SK-N-SH (cell line): ENCODE data around the gene PLEKHA3. TPM values are rescaled to one million over a fixed set of nuclear protein-coding genes. Genes with fewer than 3 reads are reported as not detected.

Source experiments
- CTCF ChIA-PET: fragments of 300-600, 350-600 bp; formaldehyde crosslinking; extraction: SDS; loops from one replicate; lab custom pipeline; 2021; lab: Yijun Ruan, JAX
- POLR2A ChIA-PET: fragments of 350-600 bp; sonication (Branson Sonifier 250); formaldehyde crosslinking; extraction: SDS; loops from one replicate; lab custom pipeline; 2020; ENCODE audit warnings: antibody characterized with exemption, inconsistent platforms; lab: Yijun Ruan, JAX
- DNase-seq: peaks from one replicate; pipeline ENCODE4 v3.0.0; 2012
- H2AFZ ChIP-seq: fragments of 200-600 bp; sonication (generic); 2 replicates; pipeline ENCODE4 v1.8.1; 2016; ENCODE audit warnings: antibody characterized with exemption, mild to moderate bottlenecking, low read depth
- H3F3A ChIP-seq: fragments of 200-600 bp; sonication (generic); replicated peaks from 2 replicates; pipeline ENCODE3; 2016; ENCODE audit warnings: antibody characterized with exemption, mild to moderate bottlenecking; ENCODE audit not compliant: insufficient read depth
- H3K27ac ChIP-seq, 2 experiments: fragments of 200-500 bp in 1 of 2; fragments of 200-600 bp in 1 of 2; sonication (Bioruptor generic) in 1 of 2; sonication (generic), shearing (Covaris generic) in 1 of 2; 2 replicates each; pipeline versions ENCODE4 v1.5.1 to v1.6.1; 2014 to 2016; ENCODE audit warnings: low read depth in 2 of 2, inconsistent platforms in 1 of 2, low read length in 1 of 2, mild to moderate bottlenecking in 1 of 2, mixed read lengths in 1 of 2
- H3K27me3 ChIP-seq: fragments of 200-600 bp; sonication (generic), shearing (Covaris generic); 2 replicates; pipeline ENCODE4 v1.6.1; 2016; ENCODE audit warnings: mixed run types; ENCODE audit not compliant: insufficient read depth
- H3K36me3 ChIP-seq, 2 experiments: fragments of 200-500 bp in 1 of 2; fragments of 200-600 bp in 1 of 2; sonication (Bioruptor generic) in 1 of 2; sonication (generic) in 1 of 2; replicated peaks in 1 of 2; 2 replicates each; pipeline versions ENCODE3 to v1.5.1; 2014 to 2016; ENCODE audit warnings: low read length in 1 of 2, mild to moderate bottlenecking in 1 of 2; ENCODE audit not compliant: insufficient read depth in 2 of 2, control insufficient read depth in 1 of 2
- H3K4me1 ChIP-seq, 2 experiments: fragments of 200-500 bp in 1 of 2; fragments of 200-600 bp in 1 of 2; sonication (Bioruptor generic) in 1 of 2; sonication (generic), shearing (Covaris generic) in 1 of 2; 2 replicates each; pipeline versions ENCODE4 v1.5.1 to v1.6.1; 2014 to 2016; ENCODE audit warnings: low read depth in 1 of 2, low read length in 1 of 2, mixed run types in 1 of 2; ENCODE audit not compliant: insufficient read depth in 2 of 2, control insufficient read depth in 1 of 2
- H3K4me2 ChIP-seq: fragments of 200-600 bp; sonication (generic), shearing (Covaris generic); 2 replicates; pipeline ENCODE4 v1.6.1; 2017; ENCODE audit warnings: mixed run types
- H3K4me3 ChIP-seq, 2 experiments: fragments of 200-500 bp in 1 of 2; fragments of 200-600 bp in 1 of 2; sonication (Bioruptor generic) in 1 of 2; sonication (generic), shearing (Covaris generic) in 1 of 2; 2 replicates each; pipeline versions ENCODE4 v1.5.1 to v1.8.1; 2014 to 2016; ENCODE audit warnings: low read depth in 2 of 2, inconsistent platforms in 1 of 2, low read length in 1 of 2, mild to moderate bottlenecking in 1 of 2, mixed read lengths in 1 of 2, moderate library complexity in 1 of 2
- H3K79me2 ChIP-seq: fragments of 200-600 bp; sonication (generic); 2 replicates; pipeline ENCODE4 v1.8.1; 2017; ENCODE audit warnings: mild to moderate bottlenecking; ENCODE audit not compliant: insufficient read depth
- H3K9ac ChIP-seq: fragments of 200-600 bp; sonication (generic); 2 replicates; pipeline ENCODE4 v1.6.1; 2017; ENCODE audit warnings: mixed run types
- H3K9me2 ChIP-seq: fragments of 200-600 bp; sonication (generic); 2 replicates; pipeline ENCODE4 v1.6.1; 2017; ENCODE audit warnings: mixed run types
- H3K9me3 ChIP-seq: fragments of 200-600 bp; sonication (generic); 2 replicates; pipeline ENCODE4 v1.6.1; 2017; ENCODE audit warnings: mixed run types, mild to moderate bottlenecking, moderate library complexity
- H4K20me1 ChIP-seq: fragments of 200-600 bp; sonication (generic); 2 replicates; pipeline ENCODE4 v1.6.1; 2017; ENCODE audit warnings: mild to moderate bottlenecking, mixed run types; ENCODE audit not compliant: insufficient read depth
- CHD2 ChIP-seq: fragments of 150-350 bp; IDR thresholded peaks from 2 replicates; pipeline ENCODE4 v1.6.1; 2018; ENCODE audit warnings: low read length; ENCODE audit not compliant: partially characterized antibody
- EZH2phosphoT487 ChIP-seq: fragments of 200-600 bp; sonication (generic); IDR thresholded peaks from 2 replicates; pipeline ENCODE4 v1.6.1; 2017; ENCODE audit warnings: low read depth, mixed run types, mild to moderate bottlenecking, antibody characterized with exemption, moderate library complexity, borderline replicate concordance
- FOSL2 ChIP-seq: IDR thresholded peaks from 2 replicates; pipeline ENCODE4 v1.4.0; 2012; ENCODE audit warnings: low read depth, mild to moderate bottlenecking, moderate library complexity, borderline replicate concordance
- FOXJ3 ChIP-seq: sonication (generic); formaldehyde crosslinking; IDR thresholded peaks from 2 replicates; pipeline ENCODE4 v1.5.1; 2020; ENCODE audit warnings: mild to moderate bottlenecking, missing genetic modification reagents
- GATA2 ChIP-seq: sonication (generic); formaldehyde crosslinking; IDR thresholded peaks from 2 replicates; pipeline ENCODE4 v1.5.0; 2020; ENCODE audit warnings: mild to moderate bottlenecking, missing genetic modification reagents
- MAX ChIP-seq: IDR thresholded peaks from 2 replicates; pipeline ENCODE4 v1.4.0; 2012; ENCODE audit warnings: low read depth
- MEF2A ChIP-seq: IDR thresholded peaks from 2 replicates; pipeline ENCODE4 v1.4.0; 2012; ENCODE audit warnings: low read depth, borderline replicate concordance
- MXI1 ChIP-seq: IDR thresholded peaks from 2 replicates; pipeline ENCODE4 v1.6.1; 2012; ENCODE audit warnings: mild to moderate bottlenecking, low read depth, low read length, improper control_type of control experiment
- NFIC ChIP-seq: IDR thresholded peaks from 2 replicates; pipeline ENCODE4 v1.4.0; 2012; ENCODE audit warnings: borderline replicate concordance
- NRF1 ChIP-seq: IDR thresholded peaks from 2 replicates; pipeline ENCODE4 v1.6.1; 2012; ENCODE audit warnings: low read depth, mild to moderate bottlenecking, low read length
- PBX3 ChIP-seq: IDR thresholded peaks from 2 replicates; pipeline ENCODE4; 2012
- RAD21 ChIP-seq: IDR thresholded peaks from 2 replicates; pipeline ENCODE4 v1.6.1; 2012; ENCODE audit warnings: mild to moderate bottlenecking, low read length
- REST ChIP-seq: IDR thresholded peaks from 2 replicates; pipeline ENCODE4 v1.6.1; 2012; ENCODE audit warnings: mild to moderate bottlenecking, low read depth, low read length, moderate library complexity
- RFX5 ChIP-seq: IDR thresholded peaks from 2 replicates; pipeline ENCODE4 v1.6.1; 2012; ENCODE audit warnings: mild to moderate bottlenecking, improper control_type of control experiment, low read length
- RXRA ChIP-seq: IDR thresholded peaks from 2 replicates; pipeline ENCODE4 v1.4.0; 2012; ENCODE audit warnings: low read depth, mild to moderate bottlenecking, borderline replicate concordance
- SMC3 ChIP-seq: IDR thresholded peaks from 2 replicates; pipeline ENCODE4 v1.6.1; 2012; ENCODE audit warnings: low read depth, low read length, improper control_type of control experiment
- TAF1 ChIP-seq: IDR thresholded peaks from 2 replicates; pipeline ENCODE4 v1.6.1; 2012; ENCODE audit warnings: low read depth, mild to moderate bottlenecking, low read length, moderate library complexity, borderline replicate concordance
- TCF12 ChIP-seq: IDR thresholded peaks from 2 replicates; pipeline ENCODE4 v1.4.0; 2012
- TEAD4 ChIP-seq: IDR thresholded peaks from 2 replicates; pipeline ENCODE4 v1.4.0; 2012; ENCODE audit warnings: mild to moderate bottlenecking, borderline replicate concordance; ENCODE audit not compliant: insufficient read depth
- WGBS: methylation state at CpG from one replicate; pipeline ENCODE4 v1.1.6; 2017; ENCODE audit warnings: low lambda C conversion rate; 5-methylcytosine and 5-hydroxymethylcytosine counted together
- polyA plus RNA-seq, 3 experiments: library from polyadenylated mRNA; depleted of rRNA; stranded (reverse); fragments of >200 nt; gene quantifications; 2 replicates each; pipeline ENCODE4 v1.2.3, GENCODE V29; 2012
- TF ChIP-seq, protein P1 (sequence below): IDR thresholded peaks from 2 replicates; pipeline ENCODE4 v1.4.0; 2012; ENCODE audit warnings: low read depth, borderline replicate concordance

Gene PLEKHA3
- polyA plus RNA-seq, 1 of the 3 experiments (the other 2 are of a cell fraction): 5.7 TPM

GRCh38 chr2:178514664-178515063, 34.4 kb downstream of the PLEKHA3 start:
- 47% methylated on average over 2 of the region's 2 CpGs for WGBS
- POLR2A ChIA-PET: no interaction called here
- H3K4me2 ChIP-seq: no peak overlapping the region

DNA sequence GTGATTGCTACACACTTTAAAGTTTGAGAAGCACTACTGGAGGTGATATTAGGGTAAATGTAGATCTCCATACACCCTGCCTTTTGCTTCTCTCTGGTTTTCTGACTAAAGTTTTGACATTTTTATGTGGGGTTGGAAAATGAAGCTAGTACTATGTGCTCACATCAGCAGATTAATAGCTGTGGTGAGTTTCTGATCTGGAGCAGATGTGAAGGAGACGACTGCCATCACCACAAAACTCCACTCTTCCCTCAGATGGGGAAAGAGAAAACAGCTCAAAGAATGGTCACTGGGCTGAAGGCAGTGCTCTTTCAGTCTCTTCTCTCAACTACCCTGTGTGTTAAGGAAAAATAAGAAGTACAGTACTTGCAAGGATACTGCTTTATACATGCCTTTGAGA, 37.2 kb downstream of the PLEKHA3 start:
- H3K4me2 ChIP-seq: no peak overlapping the region
- no peak overlapping the region for H2AFZ ChIP-seq
- H3K27me3 ChIP-seq: no peaks in the 10 kb centered on the region
- DNase-seq: no peak
- no peak overlapping the region for H3K9ac ChIP-seq
- no peaks in the 10 kb centered on the region for H4K20me1 ChIP-seq
- POLR2A ChIA-PET: no interaction called here
- no peak overlapping the region for H3K27ac ChIP-seq
- no peaks in the 10 kb centered on the region for H3K9me3 ChIP-seq
- H3K79me2 ChIP-seq: peaks cover 13% of the 10 kb centered on the region
- H3K9me2 ChIP-seq: 0 out of 2 replicates have a peak, but pooled peaks cover 3% of the 10 kb centered on the region
- peaks cover 22 to 28% of the 10 kb centered on the region in 2 experiments for H3K36me3 ChIP-seq
- WGBS: 100% methylated on average over 1 of the region's 1 CpG
- no peak overlapping the region for H3K4me3 ChIP-seq
- peaks cover under 1% of the 10 kb centered on the region for H3F3A ChIP-seq
- CTCF ChIA-PET: interaction anchor here (0.8 to 1.8 kb wide), 3 partner anchors 103 to 405 kb away, joined by 3 to 8 read pairs (median 5); partner anchors contain the start of gene RBM45
- H3K4me1 ChIP-seq: no peaks in the 10 kb centered on the region; a peak in 1 of 4 replicates
- no peak for TF ChIP-seq NFIC
- TF ChIP-seq, protein P1, sequence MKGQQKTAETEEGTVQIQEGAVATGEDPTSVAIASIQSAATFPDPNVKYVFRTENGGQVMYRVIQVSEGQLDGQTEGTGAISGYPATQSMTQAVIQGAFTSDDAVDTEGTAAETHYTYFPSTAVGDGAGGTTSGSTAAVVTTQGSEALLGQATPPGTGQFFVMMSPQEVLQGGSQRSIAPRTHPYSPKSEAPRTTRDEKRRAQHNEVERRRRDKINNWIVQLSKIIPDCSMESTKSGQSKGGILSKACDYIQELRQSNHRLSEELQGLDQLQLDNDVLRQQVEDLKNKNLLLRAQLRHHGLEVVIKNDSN: no peak
- no peak for TF ChIP-seq FOXJ3 (CRISPR knock-in tag)
- TF ChIP-seq NRF1: no peak
- TF ChIP-seq REST: no peak
- TF ChIP-seq GATA2 (CRISPR knock-in tag): no peak
- no peak for TF ChIP-seq MEF2A
- TF ChIP-seq MAX: no peak
- TF ChIP-seq CHD2: no peak
- no peak for TF ChIP-seq EZH2phosphoT487
- TF ChIP-seq TAF1: no peak
- TF ChIP-seq PBX3: no peak
- no peak for TF ChIP-seq MXI1
- no peak for TF ChIP-seq RFX5
- no peak for TF ChIP-seq RAD21

More at GRCh38 chr2:178514664-178515063, 34.4 kb downstream of the PLEKHA3 start:
- H3F3A ChIP-seq: peaks cover 9% of the 10 kb centered on the region
- H4K20me1 ChIP-seq: no peaks in the 10 kb centered on the region
- CTCF ChIA-PET: no interaction called here
- no peak for TF ChIP-seq RFX5
- TF ChIP-seq RXRA: 0 out of 2 replicates have a peak, but pooled peaks have one; percentile 58
- TF ChIP-seq TCF12: peak; percentile 54; the same call in 1 of the 2 replicates
- TF ChIP-seq, protein P1: no peak
- TF ChIP-seq NFIC: no peak; the same call in 1 of the 2 replicates
- TF ChIP-seq TEAD4: no peak
- TF ChIP-seq FOSL2: peak; percentile 36
- no peak for TF ChIP-seq SMC3
- H2AFZ ChIP-seq: no peak overlapping the region
- H3K9me2 ChIP-seq: 0 out of 2 replicates have a peak, but pooled peaks cover 3% of the 10 kb centered on the region
- H3K4me1 ChIP-seq: no peaks in the 10 kb centered on the region; a peak in 1 of 4 replicates
- no peaks in the 10 kb centered on the region for H3K27me3 ChIP-seq
- peaks cover 35 to 36% of the 10 kb centered on the region in 2 experiments for H3K36me3 ChIP-seq
- no peak for DNase-seq
- peaks cover 13% of the 10 kb centered on the region for H3K79me2 ChIP-seq
- H3K27ac ChIP-seq: no peak overlapping the region; a peak in 1 of 4 replicates
- no peak overlapping the region for H3K9ac ChIP-seq
- no peaks in the 10 kb centered on the region for H3K9me3 ChIP-seq
- H3K4me3 ChIP-seq: no peak overlapping the region
